ENCODE results near the gene ATP6AP2.

The ATP6AP2 gene

DNA sequence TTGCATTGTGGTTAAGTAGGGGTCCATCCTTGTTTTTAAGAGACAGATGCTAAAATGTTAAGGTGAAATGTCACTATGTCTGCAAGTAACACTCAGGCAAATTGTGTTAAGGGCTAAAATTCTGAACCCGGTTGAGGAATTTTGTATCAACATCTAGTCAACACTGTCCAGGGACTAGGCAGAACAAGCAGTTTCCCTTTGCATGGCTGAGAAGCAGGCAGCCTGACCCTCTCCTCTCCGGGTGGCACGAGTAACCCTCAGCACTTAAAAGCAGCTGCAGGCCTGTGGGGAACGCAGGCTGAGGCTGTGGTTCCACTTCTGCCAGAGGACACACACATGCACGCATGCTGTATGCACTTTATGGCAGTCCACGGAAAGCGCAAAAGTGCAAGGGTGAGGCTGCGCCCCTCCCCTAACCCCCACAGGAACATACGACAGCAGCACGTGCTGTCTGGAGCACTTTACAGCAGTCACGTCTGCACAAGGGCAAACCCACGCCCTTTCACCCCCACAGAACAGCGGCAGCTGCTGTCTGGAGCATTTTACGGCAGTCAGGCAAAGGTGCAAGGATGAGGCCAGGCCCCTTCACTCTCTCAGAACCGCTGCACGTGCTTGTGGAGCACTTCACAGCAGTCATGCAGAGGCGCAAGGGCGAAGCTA, 41.8 kb downstream of the ATP6AP2 start:
- in situ Hi-C loops (cut with HindIII; ENCODE audit: low sequenced_read_pairs), result no loop called here
- DNase-seq (ENCODE audit: low read depth, low spot score), result no peak
- no peak overlapping the region for H3K4me3 ChIP-seq (ENCODE audit: low read depth, low read length)
- TF ChIP-seq, protein P1, sequence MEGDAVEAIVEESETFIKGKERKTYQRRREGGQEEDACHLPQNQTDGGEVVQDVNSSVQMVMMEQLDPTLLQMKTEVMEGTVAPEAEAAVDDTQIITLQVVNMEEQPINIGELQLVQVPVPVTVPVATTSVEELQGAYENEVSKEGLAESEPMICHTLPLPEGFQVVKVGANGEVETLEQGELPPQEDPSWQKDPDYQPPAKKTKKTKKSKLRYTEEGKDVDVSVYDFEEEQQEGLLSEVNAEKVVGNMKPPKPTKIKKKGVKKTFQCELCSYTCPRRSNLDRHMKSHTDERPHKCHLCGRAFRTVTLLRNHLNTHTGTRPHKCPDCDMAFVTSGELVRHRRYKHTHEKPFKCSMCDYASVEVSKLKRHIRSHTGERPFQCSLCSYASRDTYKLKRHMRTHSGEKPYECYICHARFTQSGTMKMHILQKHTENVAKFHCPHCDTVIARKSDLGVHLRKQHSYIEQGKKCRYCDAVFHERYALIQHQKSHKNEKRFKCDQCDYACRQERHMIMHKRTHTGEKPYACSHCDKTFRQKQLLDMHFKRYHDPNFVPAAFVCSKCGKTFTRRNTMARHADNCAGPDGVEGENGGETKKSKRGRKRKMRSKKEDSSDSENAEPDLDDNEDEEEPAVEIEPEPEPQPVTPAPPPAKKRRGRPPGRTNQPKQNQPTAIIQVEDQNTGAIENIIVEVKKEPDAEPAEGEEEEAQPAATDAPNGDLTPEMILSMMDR (IDR thresholded peaks at IDR 0.05; ENCODE audit: low read depth, low read length), result no peak

DNA sequence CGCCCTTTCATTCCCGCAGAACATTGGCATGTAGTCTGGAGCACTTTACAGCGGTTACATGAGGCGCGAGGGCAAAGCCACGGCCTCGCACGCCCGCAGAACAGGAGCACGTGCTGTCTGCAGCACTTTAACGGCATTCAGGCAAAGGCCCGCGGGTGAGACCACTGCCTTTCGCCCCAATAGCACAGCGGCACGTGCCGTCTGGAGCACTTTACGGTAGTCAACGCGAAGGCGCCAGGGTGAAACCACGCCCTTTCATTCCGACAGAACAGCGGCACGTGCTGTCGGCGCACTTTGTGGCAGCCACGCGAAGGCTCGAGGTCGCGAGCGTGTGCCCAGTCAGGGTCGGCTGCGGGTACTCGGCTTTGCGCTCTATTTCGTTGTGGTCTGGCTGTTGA, 42.4 kb downstream of the ATP6AP2 start, which contains the start of gene MPC1L:
Gene MPC1L, plus strand, starts transcription at position 290 of the 398 bp plus-strand sequence. CDS start 138 bp downstream, outside the sequence.
- in situ Hi-C loops (cut with HindIII; ENCODE audit: low sequenced_read_pairs), result no loop called here
- TF ChIP-seq, protein P1 (IDR thresholded peaks at IDR 0.05; ENCODE audit: low read depth, low read length), result no peak
- DNase-seq (ENCODE audit: low read depth, low spot score), result no peak

DNA sequence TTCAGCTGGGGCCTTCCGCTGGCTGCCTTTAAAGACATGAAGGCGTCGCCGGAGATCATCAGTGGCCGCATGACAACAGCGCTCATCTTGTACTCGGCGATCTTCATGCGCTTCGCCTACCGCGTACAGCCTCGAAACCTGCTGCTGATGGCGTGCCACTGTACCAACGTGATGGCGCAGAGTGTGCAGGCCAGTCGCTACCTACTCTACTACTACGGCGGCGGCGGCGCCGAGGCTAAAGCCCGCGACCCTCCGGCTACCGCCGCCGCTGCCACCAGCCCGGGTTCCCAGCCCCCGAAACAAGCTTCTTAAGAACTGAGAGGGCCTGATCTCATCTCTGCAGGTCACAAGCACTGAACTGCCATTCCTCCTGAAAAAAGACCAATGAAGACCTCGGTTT, 42.9 kb downstream of the ATP6AP2 start:
- no peak for DNase-seq (ENCODE audit: low read depth, low spot score)
- H3K4me3 ChIP-seq (ENCODE audit: low read depth, low read length), result no peak overlapping the region
- TF ChIP-seq, protein P1 (IDR thresholded peaks at IDR 0.05; ENCODE audit: low read depth, low read length), result no peak
- in situ Hi-C loops (cut with HindIII; ENCODE audit: low sequenced_read_pairs), result no loop called here

More for the DNA sequence above, 42.4 kb downstream of the ATP6AP2 start, which contains the start of gene MPC1L:
- no peak within 1 kb of the TSS for H3K4me3 ChIP-seq (ENCODE audit: low read depth, low read length)

DNA sequence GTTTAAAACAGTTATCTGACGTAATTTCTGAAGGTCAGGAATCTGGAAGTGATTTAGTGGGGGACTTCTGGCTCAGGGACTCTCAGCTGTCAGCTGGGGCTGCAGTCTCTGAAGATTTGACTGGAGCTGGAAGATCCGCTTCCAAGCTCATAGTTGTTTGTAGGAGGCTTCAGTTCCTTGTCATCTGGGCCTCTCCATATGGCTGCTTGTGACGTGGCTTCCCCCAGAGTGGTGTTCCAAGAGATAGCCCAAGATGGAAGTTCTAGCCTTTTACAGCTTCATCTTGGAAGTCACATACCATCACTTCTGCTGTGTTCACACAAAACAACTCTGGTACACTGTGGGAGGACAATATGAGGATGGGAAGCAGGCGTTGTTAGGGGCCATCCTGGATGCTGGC, 44.5 kb downstream of the ATP6AP2 start:
- TF ChIP-seq, protein P1 (IDR thresholded peaks at IDR 0.05; ENCODE audit: low read depth, low read length), result no peak
- DNase-seq (ENCODE audit: low read depth, low spot score), result no peak
- H3K4me3 ChIP-seq (ENCODE audit: low read depth, low read length), result no peak overlapping the region
- in situ Hi-C loops (cut with HindIII; ENCODE audit: low sequenced_read_pairs), result no loop called here

DNA sequence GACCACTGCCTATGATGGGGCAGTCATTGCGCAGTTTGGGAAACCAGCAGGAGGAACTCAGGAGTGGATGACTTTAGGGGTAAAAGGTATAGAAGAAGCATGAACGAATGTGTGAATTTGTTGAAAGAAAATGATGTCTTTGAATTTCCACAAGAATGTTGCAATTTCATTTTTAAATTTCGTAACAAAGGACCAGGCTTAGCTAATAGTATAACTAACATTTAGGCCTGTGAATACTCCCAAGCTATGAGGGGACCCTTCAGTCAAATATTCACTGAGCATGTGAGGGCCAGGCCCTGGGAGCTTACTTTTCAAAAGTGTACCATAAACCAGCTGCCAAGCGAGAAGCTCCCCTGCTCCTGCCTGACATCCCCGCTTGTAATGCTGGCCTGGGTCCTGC, 47.7 kb downstream of the ATP6AP2 start:
- DNase-seq (ENCODE audit: low read depth, low spot score), result no peak
- in situ Hi-C loops (cut with HindIII; ENCODE audit: low sequenced_read_pairs), result no loop called here
- TF ChIP-seq, protein P1 (IDR thresholded peaks at IDR 0.05; ENCODE audit: low read depth, low read length), result no peak

DNA sequence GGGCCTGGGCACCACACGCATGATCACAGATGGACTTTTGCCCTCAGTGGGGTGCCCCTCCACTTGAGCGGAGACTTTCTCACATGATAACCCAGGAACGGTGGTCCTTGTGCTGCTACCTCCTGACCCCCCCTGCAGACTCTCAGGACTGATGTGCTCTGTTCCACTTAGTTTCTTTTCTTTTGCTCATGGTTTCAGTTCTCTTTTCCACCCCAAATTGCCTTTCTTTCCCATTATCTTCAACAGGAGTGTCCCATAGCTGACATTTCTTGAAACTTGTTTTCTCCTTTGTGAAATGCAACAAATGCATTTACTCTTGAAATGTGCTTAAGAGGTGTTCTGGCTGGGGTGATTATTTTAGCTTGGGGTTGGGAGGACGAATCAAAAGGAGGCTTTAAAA, 51.4 kb downstream of the ATP6AP2 start:
- in situ Hi-C loops (cut with HindIII; ENCODE audit: low sequenced_read_pairs), result no loop called here
- TF ChIP-seq, protein P1 (IDR thresholded peaks at IDR 0.05; ENCODE audit: low read depth, low read length), result no peak
- no peak for DNase-seq (ENCODE audit: low read depth, low spot score)

More for the DNA sequence above, 47.7 kb downstream of the ATP6AP2 start:
- no peak overlapping the region for H3K4me3 ChIP-seq (ENCODE audit: low read depth, low read length)

More for the DNA sequence above, 51.4 kb downstream of the ATP6AP2 start:
- no peak overlapping the region for H3K4me3 ChIP-seq (ENCODE audit: low read depth, low read length)

All from astrocyte of the spinal cord (primary cell).